AG04449 (cell line): ENCODE data around the gene SLC37A1.

Experiments
- CTCF ChIA-PET: fragments of 350-600 bp; formaldehyde crosslinking; extraction: SDS; loops from one replicate; lab custom pipeline; 2021; ENCODE audit warnings: antibody characterized with exemption; lab: Yijun Ruan, JAX
- POLR2A ChIA-PET: fragments of 400-600, 350-600 bp; formaldehyde crosslinking; extraction: SDS; loops from one replicate; lab custom pipeline; 2020; ENCODE audit warnings: antibody characterized with exemption, inconsistent platforms; lab: Yijun Ruan, JAX
- DNase-seq: peaks from one replicate; pipeline ENCODE4 v3.0.0-alpha.2; 2010; ENCODE audit warnings: low read depth, low spot score
- H3K4me3 ChIP-seq: 2 replicates; pipeline ENCODE4 v1.5.1; 2011; ENCODE audit warnings: low read depth, mild to moderate bottlenecking, control low read depth, low read length
- TF ChIP-seq, protein P1 (sequence below): IDR thresholded peaks from one replicate; pipeline ENCODE4 v1.5.1; 2011; ENCODE audit warnings: mild to moderate bottlenecking, moderate library complexity, low read length, control low read depth, inconsistent platforms; ENCODE audit not compliant: insufficient read depth; ENCODE audit errors: missing control alignments

Gene SLC37A1

DNA sequence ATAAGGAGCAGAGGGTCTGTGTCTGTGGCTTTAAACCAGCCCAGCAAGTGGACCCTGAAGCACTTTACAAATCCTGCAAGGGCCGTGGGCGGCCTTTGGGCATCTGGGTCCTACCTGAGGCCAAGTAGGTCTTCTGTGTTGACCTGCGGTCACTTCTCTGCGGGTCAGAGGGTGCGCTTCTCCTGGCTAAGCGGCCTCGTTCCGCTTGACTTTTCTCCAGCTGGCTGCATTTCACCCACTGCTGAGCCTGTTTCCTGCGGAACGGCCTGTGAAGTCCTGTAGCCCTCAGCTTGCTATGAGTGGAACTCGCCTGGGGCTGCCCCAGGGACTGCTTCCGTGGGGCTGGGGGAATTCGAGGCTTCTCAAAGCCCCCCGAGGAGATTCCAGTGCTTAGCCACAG, 43.3 kb downstream of the SLC37A1 start:
- H3K4me3 ChIP-seq, result no peak overlapping the region
- POLR2A ChIA-PET, result no interaction called here
- DNase-seq, result no peak
- CTCF ChIA-PET, result no interaction called here
- TF ChIP-seq, protein P1, sequence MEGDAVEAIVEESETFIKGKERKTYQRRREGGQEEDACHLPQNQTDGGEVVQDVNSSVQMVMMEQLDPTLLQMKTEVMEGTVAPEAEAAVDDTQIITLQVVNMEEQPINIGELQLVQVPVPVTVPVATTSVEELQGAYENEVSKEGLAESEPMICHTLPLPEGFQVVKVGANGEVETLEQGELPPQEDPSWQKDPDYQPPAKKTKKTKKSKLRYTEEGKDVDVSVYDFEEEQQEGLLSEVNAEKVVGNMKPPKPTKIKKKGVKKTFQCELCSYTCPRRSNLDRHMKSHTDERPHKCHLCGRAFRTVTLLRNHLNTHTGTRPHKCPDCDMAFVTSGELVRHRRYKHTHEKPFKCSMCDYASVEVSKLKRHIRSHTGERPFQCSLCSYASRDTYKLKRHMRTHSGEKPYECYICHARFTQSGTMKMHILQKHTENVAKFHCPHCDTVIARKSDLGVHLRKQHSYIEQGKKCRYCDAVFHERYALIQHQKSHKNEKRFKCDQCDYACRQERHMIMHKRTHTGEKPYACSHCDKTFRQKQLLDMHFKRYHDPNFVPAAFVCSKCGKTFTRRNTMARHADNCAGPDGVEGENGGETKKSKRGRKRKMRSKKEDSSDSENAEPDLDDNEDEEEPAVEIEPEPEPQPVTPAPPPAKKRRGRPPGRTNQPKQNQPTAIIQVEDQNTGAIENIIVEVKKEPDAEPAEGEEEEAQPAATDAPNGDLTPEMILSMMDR, result no peak

DNA sequence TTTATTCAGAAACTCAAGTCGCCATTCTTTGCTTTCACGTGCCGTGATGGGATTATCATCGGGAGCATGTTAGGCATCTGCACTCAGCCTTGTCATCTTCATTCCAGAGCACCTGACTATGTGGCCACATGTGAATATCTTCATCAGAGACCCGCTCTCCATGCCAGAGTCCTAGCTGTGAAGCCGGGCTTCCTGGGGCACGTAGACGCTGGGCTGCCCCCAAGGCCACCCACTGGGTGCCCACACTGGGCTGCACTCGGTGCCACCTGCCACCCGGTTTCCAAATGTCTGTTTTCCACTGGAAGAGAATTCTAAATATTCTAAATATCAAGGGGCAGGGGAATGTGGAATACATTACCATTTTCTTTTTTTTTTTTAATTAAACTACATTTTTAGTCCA, 43.8 kb downstream of the SLC37A1 start:
- TF ChIP-seq, protein P1, result no peak
- no peak overlapping the region for H3K4me3 ChIP-seq
- no peak for DNase-seq
- POLR2A ChIA-PET, result no interaction called here
- CTCF ChIA-PET, result no interaction called here

DNA sequence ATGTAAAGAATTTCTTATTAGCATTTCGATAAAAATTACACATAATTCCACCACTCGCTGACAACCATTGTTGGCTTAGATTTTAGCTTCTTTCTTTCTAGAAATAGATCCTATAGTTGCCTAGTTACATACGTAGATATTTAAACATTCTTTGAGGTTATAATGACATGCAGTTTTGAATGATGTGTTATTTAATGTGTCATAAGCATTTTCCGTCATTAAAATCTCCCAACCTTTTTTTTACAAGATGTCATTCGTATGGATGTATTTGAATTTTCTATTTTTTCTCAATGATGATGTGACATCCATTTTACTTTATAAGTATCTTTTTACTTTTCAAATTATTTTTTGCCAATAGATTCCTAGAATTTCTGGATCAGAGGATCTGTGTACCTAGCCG, 44.7 kb downstream of the SLC37A1 start:
- CTCF ChIA-PET, result no interaction called here
- TF ChIP-seq, protein P1, result no peak
- POLR2A ChIA-PET, result no interaction called here

DNA sequence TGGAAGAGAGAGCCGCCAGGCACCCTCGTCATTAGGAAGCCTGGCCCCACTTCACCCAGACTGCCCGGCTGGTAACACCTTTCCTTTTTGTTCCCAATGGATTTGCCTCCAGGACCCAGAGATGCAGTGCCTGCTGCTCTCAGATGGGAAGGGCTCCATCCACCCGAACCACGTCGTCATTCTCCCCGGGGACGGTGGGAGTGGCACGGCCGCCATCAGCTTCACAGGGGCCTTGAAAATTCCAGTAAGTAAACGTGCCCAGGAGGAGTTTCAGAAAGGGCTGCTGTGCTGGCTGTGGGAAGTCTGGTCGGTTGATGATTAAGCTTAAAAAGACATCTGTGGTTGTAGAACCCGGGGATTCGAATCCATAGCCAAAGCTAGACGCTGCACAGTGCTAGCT, 45.2 kb downstream of the SLC37A1 start:
- no peak for DNase-seq
- ChIA-PET CTCF (no interaction called here), POLR2A (no interaction called here)
- TF ChIP-seq, protein P1, result no peak
- H3K4me3 ChIP-seq, result no peak overlapping the region

More for the DNA sequence above, 44.7 kb downstream of the SLC37A1 start:
- no peak overlapping the region for H3K4me3 ChIP-seq
- no peak for DNase-seq

DNA sequence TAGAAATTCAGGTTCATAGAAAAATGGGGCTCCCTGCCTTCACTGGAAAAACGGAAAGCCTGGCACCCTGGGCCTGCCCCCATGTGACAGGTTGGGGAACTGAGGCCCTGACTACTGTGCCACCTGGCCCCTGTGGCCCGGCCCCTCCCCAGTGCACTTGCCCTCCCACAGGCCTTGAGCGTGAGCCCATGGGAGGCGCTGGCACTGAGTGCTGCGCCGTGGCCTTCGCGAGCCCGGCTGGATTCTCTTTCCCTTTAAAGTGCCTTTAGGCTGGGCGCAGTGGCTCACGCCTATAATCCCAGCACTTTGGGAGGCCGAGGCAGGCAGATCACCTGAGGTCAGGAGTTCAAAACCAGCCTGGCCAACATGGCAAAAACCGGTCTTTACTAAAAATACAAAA, 45.7 kb downstream of the SLC37A1 start:
- DNase-seq, result no peak
- POLR2A ChIA-PET, result no interaction called here
- CTCF ChIA-PET, result no interaction called here
- TF ChIP-seq, protein P1, result no peak
- no peak overlapping the region for H3K4me3 ChIP-seq

DNA sequence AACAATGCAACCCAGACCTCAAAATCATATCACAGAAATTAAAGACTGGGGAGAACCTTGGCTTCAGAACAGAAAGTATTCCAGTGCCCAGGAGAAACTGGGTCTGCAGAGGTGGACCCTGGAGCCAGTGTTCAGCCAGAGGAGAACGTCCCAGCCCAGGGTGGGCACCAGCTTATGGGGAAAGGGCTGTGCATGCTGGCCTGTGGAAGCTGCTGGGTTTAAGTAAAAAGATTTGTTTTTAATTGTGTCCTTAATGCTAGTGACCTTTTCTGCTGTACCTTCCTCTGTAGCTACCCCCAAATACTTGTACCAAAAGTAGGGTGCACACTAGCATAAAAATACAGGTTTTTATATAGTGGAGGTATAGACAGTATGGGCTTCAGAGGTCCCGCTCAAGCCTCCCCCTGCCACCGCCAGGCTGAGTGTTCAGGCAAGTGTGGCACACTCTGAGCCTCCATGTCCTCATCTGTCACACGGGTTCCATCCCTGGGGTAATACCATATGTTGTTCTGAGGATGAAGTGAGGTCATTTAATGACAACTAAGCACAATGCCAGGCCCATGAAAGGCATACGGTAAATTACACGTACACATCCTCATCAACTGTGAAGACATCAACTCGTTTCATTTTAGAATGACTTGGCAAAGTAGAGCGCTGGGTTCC, 47.0 kb downstream of the SLC37A1 start:
- TF ChIP-seq, protein P1, result no peak
- ChIA-PET POLR2A (no interaction called here), CTCF (no interaction called here)
- no peak for DNase-seq
- H3K4me3 ChIP-seq, result no peak overlapping the region
